LNCaP clone FGC (cell line): Measurements from ENCODE around the gene FGF9.

ENCODE experiments used
- DNase-seq: peaks from one replicate; pipeline ENCODE4 v3.0.0-alpha.2; 2011; ENCODE audit warnings: low read depth
- H3K4me3 ChIP-seq: 2 replicates; pipeline ENCODE4 v1.5.1; 2011; ENCODE audit warnings: mild to moderate bottlenecking, low read depth, low read length, control low read depth
- TF ChIP-seq, protein P1 (sequence below): IDR thresholded peaks from 2 replicates; pipeline ENCODE4 v1.5.1; 2012; ENCODE audit warnings: mild to moderate bottlenecking; ENCODE audit not compliant: control insufficient read depth, insufficient read depth; ENCODE audit errors: extremely low read depth

The FGF9 gene

GRCh38 chr13:21739771-21740170 is 68.9 kb downstream of the FGF9 start:
- TF ChIP-seq, protein P1, sequence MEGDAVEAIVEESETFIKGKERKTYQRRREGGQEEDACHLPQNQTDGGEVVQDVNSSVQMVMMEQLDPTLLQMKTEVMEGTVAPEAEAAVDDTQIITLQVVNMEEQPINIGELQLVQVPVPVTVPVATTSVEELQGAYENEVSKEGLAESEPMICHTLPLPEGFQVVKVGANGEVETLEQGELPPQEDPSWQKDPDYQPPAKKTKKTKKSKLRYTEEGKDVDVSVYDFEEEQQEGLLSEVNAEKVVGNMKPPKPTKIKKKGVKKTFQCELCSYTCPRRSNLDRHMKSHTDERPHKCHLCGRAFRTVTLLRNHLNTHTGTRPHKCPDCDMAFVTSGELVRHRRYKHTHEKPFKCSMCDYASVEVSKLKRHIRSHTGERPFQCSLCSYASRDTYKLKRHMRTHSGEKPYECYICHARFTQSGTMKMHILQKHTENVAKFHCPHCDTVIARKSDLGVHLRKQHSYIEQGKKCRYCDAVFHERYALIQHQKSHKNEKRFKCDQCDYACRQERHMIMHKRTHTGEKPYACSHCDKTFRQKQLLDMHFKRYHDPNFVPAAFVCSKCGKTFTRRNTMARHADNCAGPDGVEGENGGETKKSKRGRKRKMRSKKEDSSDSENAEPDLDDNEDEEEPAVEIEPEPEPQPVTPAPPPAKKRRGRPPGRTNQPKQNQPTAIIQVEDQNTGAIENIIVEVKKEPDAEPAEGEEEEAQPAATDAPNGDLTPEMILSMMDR, result no peak
- DNase-seq, result no peak
- no peak overlapping the region for H3K4me3 ChIP-seq

DNA sequence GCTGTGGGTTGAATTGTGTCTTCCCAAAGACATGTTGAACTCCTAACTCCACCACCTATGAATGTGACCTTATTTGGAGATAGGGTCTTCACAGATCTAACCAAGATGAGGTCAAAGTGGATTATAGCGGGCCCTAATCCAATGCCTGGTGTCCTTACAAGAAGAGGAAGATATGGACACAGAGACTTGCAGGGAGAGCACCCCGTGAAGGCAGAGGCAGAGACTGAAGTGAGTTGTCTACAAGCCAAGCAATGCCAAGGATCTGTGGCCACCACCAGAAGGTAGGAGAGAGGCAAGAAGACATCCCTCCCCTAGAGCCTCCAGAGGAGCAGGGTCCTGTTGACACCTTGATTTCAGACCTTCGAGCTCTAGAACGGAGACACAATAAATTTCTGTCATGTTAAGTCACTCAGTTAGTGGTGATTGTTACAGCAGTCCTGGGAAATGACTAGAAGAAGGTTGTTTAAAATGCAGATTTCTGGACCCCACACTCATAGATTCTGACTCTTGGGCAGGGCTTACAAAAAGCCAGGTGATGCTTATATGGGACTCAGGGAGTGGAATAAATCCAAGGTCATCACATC is 70.6 kb downstream of the FGF9 start:
- TF ChIP-seq, protein P1, result no peak
- no peak overlapping the region for H3K4me3 ChIP-seq
- no peak for DNase-seq

- H3K4me3 ChIP-seq, result no peak overlapping the region
- TF ChIP-seq, protein P1, result no peak
- no peak for DNase-seq
Observed at GRCh38 chr13:21742096-21742495, 71.2 kb downstream of the FGF9 start.

GRCh38 chr13:21744149-21744548 is 73.3 kb downstream of the FGF9 start:
- TF ChIP-seq, protein P1, result no peak
- no peak for DNase-seq
- no peak overlapping the region for H3K4me3 ChIP-seq

GRCh38 chr13:21745307-21745706 is 74.4 kb downstream of the FGF9 start:
- no peak overlapping the region for H3K4me3 ChIP-seq
- no peak for DNase-seq
- TF ChIP-seq, protein P1, result no peak

GRCh38 chr13:21747456-21747855 is 76.6 kb downstream of the FGF9 start:
- H3K4me3 ChIP-seq, result no peak overlapping the region
- TF ChIP-seq, protein P1, result no peak
- DNase-seq, result no peak

DNA sequence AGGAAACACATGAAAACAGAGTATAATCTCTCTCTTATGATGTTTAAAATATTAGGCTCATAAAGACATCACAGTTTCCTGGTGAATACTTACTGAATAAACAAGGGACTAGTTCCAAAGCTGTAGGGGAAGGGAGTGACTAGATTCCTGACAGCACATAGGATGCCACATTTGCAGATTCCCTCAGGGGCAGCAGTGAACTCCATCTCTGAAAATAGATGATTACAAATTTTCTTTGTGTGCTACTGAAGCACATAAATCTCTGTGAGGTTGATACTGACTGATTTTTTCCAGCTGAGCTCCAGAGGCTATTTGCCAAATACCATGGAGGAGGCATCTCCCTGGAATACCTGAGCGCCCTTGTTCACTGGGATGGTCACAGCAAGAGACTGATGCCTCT is 77.3 kb downstream of the FGF9 start:
- TF ChIP-seq, protein P1, result no peak
- no peak overlapping the region for H3K4me3 ChIP-seq
- DNase-seq, result no peak
